ENCODE data around the gene ANO10.
"Not testable (repeated sequence)": the region's sequence is repeated elsewhere in the genome, so short reads cannot be mapped to it uniquely, and the experiment has no call there.

Gene ANO10

DNA sequence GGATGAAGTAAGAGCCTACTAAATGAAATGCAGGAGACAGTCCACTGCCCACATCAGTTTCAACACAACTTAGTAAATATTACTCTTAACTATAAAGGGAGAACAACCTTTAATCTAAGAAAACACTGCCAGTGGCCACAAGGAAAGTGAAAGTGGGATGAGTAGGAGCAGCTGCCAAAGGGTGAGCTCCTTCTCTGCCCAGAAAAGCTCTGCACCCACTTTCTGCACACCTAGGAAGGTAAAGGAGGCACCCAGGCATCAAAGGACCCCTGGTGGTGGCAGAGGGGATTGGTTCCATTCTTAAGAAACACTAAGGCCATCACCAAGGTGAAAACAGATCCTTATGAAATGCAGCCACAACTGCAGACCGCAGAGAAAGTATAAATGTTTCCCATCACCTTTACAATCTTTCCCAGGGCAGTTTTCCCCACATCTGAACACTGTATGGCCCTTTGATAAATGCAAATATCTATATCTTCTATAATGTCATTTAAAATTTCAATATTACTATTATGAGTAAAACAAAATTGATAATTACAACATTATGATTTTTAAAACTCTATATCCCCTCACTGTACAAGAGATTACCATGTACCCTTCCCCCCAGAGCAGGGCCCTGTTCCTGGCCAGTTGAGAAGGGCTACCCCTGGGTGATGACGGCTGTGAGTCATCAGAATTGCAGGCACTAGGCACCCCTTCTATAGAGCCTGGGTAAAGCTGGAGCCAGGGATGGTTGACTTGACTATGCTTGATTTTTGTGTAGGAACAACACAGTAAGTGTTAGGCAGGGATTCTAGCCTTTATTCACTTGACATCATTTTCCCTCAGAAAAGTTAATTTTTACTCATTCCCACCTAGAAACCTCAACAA lies 243.5 kb downstream of the ANO10 start:
- no peak for DNase-seq (ENCODE audit: low read depth, low spot score)

DNA sequence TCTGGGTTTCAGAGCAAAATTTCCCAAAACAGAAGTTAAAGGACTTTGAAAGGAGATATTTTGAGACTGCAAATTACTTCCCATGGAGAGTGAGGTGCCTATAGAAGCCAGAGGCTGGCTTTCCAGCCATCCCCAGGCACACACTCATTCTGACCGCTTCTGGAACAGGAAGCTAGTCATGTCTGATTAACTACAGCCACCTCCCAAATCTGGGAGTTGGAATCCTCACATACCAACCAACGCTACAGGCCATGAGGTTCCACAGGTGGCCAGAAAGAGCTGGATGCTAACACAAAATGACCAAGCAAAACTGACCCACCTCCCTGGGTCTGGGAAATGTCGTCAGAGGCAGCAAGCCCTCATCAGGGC lies 248.3 kb downstream of the ANO10 start:
- no peak for DNase-seq (ENCODE audit: low read depth, low spot score)

DNA sequence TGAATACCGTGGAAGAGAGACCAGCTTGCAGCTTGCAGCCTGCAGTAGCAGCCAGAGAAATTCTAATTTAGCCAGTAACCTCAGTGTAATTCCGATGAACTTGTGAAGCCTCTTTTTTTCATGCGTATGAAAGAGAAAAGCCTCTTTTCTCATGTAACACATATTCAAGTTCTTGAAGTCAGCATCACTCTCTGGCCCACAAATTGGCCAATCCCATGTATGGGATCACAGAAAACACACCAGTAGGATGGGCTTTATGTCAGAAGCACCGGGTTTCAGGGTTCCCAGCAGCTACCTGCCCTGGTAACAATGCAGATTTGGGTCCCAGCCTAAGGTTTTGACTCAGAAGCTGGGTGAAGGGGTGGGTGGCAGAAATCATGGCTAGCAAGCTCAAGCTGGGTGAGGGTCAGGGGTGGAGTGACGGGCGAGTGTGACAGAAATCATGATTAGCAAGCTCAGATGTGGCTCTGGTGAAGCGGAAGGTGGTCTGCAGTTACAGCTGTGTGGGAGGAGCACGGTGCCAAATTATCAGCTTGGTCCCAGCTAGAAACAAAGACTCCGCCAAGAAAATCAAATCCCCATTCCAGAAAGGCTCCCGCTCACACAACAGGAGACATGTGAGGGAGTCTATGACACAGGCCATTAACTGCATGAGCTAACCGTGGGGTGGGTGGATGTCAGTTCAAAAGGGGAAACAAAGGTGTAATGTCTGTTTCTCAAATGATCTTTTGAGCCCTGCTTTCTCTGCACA lies 248.8 kb downstream of the ANO10 start:
- DNase-seq (ENCODE audit: low read depth, low spot score): no peak

DNA sequence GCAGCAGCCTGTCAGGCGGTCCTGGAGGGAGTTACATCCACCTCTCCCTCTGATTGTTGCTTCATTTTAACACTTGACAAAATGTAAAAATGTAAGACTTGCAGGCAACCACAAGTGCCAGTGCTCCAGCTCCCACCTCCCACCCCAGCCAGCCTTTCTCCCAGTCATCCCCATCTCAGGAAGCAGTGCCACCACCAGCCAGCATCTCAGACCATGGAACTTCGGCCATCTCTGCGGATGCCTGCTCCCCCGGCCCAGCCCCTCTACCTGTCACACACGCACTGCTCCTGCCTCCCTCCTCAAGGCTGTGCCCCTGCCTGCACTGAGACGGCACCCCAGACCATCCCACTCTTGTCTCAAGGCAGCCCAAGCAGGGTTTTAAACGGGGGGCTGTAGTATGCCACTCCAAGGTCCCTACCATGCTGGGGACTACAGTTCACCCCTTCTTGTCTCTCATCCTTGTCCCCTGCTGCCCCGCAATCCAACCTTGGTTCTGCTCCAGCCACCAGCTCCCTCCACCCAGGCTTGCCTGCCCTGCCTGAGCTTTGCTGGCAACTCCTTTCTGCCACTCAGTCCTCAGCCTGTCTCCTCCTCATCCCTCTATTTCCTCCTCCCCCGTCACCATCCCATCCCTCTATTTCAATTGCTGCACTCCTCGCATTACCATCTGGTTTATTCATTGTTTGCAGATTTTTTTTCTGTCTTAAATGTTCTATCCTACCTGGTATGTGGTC lies 249.6 kb downstream of the ANO10 start:
- no peak for DNase-seq (ENCODE audit: low read depth, low spot score)

DNA sequence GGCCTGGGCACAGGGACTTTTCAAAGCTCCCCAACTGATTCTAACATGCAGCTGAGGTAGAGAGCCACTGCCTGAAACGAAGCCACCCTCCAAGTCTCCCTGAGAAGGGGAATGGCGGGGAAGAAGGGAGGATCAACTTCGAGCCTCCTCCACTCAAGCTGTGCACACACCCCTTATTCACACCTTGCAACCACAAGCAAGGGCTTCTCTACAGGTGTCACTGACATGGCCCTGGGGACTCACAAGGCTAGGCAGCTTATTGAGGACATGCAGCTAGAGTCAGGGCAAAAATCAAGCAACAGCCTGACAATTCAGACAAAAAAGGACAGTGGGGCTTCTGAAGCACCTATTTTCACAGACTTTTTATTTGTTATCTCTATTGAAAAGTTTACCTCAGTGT lies 250.3 kb downstream of the ANO10 start:
- DNase-seq (ENCODE audit: low read depth, low spot score): no peak

DNA sequence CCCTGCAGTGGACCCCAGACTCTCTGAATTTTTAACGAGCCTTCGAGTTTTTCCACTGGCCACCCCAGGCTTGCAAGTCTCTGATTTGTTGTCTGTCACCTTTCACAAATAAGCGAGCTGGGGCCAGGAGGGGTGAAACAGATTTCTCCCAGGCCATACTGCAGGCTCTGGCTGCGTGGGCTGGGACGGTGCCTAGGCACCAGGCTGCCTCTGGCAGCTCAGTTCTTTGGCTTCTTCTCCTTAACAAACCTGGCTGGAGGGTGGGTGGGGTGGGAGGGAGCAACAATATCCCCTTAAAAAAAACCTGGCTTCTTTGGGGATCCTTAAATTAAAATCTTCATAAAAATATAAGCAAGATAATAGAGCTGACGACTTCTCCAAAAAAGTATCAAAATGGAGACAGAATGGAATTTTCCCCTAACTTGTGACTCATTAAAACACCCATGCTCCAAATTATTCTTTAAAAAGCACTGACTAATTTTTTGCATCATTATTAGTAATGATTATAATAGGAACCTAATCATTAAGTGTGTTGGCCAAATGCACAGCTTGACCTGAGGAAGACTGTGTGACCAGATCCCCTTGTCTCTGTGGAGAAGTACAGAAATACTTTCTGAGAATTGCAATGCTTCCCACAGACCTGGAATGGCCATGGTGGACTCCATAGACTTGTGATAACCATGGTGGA lies 251.4 kb downstream of the ANO10 start:
- DNase-seq (ENCODE audit: low read depth, low spot score): no peak

DNA sequence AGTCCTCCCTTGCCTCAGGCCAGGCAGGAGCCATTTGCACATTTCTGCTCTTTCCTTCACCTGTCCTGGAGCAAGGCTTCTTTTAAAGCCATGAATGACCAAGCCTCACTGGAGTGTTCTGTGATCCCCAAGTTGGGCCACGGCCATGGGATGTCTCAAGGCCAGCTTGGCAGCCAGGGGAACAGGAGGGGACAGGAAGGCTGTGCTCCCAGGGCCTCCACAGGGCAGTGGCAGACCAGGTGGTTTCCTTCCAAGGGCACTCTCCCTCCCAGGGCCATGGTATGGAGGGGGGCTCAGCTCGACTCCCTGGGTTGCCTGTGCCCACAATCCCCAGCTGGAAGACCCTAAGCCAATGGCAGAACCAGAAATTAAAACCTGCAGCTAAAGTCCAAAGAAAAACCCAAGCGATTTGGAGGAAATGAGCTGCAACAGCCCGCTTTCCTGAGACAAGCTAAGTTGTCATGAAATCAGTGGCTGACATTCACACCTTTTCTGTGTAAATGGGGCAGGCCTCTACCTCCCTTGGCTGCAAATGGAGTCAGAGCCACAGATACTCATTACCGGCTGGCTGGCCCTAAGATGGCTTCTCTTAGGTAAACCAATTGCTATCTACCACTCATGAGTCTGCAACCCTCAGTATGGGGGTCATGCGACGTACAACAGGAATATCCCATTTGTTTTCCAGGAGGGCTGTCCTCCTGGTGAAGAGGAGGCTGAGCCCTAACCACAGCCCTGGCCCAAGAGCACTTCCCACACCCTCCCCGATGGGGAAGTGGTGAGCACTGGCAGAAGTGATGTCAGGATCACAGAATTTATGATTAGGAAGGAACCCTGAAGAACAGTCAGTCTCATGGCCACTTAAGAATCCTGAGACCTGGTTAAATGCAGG lies 252.2 kb downstream of the ANO10 start:
- no peak for DNase-seq (ENCODE audit: low read depth, low spot score)

DNA sequence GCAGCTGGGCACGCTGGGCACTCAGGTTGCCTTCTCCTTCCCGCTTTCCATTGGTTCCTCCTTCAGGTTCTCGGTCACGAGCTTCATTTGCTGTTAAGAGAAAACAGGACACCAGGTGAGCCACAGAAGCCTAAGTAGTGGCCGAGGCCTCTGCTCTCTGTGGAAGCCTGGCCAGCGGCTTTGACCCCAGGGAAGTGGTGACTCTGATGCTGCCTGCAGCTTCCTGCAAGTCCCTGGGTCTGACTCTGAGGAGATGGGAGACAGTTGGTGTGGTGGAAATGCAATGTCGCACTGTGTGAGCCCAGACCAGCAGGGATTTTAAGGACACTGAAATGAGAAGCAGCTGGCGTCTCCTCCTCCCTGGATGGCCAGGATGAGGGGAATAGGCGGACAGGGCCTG lies 254.9 kb downstream of the ANO10 start:
- DNase-seq (ENCODE audit: low read depth, low spot score): no peak

DNA sequence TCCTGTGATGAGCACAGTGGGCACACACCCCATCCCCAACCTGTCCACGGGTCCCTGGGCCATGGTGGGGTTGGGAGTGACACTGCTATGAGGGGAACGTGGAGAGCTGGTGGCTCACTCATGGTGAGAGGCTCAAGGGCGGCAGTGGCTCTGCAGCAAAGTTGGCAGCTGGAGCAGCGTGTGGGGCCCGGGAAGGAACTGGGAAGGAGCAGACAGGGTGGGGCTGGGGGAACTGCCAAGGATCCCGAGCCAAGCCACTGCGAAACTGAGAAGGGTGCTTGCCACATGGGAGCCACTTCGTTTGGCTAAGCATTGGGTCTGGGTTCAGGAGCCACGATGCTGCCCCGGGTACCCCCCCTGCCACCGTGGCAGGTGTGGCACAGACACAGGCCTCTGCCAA lies 255.3 kb downstream of the ANO10 start:
- no peak for DNase-seq (ENCODE audit: low read depth, low spot score)

DNA sequence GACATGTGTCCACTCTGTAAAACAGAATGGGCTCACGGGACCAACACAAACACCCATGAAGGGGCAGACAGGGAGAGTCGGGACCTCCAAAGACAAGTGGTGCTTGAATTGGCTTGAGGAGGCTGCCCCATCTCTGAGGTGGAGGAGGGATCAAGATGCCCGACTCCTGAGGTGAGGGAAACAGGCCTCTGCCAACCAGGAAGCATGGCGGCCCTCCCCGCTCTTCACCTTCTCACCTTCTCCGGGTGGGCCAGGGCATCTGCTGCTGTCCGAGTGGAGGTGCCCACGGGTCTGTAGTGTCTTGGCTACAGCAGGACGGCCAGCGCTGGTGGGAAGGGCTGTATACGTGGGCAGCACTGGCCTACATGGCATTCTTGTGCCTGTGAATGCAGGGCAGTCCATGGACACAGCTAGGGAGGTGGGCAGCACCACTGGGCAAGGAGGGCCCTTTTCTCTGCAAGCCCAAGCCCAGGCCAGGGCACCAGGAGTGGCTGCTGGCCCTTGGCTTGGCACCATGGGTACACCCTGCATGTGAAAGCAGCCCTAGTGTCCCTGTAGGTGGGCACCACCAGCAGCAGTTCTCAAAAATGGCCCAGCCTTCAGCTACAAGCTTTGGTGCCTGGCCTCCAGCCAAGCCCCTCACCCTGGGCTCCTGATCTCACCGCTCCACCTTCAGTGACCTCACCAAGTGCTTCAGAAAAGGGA lies 256.1 kb downstream of the ANO10 start:
- DNase-seq (ENCODE audit: low read depth, low spot score): no peak

DNA sequence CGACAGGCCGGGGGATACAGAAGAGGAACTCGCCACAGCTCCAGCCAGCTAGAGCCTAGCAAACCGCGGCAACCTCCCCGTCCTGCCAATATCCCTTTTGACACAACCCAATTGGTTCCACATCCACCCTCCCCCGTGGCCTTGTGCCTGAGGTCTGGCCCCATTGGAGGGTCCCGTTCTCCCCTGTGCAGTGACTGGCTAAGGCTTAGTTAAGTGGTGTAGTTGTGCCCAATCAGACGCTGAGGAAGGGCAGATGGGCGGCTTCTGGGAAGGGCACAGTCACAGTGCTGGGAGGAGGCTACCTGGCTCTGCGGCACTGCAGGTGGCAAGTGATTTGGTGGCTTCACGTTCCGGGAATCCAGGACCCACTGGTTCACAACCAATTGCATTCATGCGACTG lies 256.9 kb downstream of the ANO10 start:
- no peak for DNase-seq (ENCODE audit: low read depth, low spot score)

DNA sequence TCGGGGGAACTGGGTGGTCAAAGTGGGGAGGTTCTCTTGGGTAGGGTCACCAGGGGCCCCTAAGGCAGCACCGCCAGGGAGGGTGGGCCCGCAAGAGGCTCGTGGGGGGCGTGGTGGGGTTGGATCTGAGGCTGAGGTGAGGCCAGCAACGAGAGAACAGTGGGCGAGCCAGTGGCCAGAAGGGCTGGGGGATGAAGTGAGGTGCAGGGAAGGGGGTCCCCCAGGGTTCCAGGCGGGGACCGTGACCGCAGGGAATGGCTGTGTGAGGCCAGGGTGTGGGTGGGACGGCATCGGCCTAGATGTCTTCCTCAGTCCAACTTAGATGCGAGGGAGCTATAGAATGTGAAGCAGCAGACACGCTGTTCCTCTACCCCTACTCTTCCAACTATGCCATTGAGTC lies 257.3 kb downstream of the ANO10 start:
- DNase-seq (ENCODE audit: low read depth, low spot score): no peak

DNA sequence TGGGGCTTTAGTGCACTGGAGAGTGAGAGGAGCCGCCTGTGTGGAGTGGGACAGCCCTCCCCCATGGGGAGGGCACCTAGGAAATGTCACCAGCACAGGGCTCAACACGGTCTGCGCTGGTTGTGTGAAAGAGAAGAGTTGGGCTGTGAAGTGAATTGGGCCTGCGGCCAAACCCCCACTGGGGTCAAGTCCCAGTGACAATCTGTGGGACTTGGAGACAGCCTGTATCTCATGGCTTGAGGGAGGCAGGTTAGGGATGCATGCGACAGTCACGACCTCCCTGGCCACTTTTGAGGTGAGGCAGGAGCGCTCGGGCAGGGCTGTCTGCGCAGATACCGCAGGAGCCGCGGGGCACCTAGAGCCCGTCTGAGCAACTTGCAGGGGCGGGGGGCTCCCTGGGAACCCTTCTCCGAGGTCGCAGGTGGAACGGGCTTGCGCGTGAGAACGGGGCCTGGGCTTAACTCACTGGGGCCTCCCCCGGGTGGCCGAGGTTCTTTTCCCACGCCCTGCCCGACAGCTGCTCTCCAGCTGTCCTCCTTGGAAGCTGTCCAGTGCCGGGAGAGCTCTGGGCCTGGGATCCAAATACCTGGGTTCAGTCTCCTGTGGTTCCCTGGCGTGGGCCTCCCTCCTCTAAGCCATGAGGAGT lies 258.1 kb downstream of the ANO10 start:
- DNase-seq (ENCODE audit: low read depth, low spot score): no peak

DNA sequence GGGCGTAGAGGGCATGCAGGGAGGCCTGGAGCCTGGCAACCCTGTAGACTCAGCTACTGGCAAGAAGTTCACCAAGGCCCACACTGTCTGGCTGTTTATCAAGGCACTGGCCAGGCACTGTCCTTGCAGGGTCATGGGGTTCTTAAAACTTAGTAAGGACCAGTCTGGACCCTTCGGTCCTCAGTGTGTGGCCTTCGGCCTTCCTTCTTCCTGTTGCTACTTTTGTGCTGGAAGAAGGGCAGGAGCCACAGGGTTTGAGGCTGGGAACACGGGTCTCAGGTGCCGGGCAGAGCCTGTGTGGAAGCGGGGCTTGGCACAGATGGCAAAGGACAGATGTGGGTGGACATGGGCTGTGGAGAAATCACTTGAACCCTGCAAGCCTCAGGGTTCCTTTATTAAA lies 258.9 kb downstream of the ANO10 start:
- DNase-seq (ENCODE audit: low read depth, low spot score): no peak

DNA sequence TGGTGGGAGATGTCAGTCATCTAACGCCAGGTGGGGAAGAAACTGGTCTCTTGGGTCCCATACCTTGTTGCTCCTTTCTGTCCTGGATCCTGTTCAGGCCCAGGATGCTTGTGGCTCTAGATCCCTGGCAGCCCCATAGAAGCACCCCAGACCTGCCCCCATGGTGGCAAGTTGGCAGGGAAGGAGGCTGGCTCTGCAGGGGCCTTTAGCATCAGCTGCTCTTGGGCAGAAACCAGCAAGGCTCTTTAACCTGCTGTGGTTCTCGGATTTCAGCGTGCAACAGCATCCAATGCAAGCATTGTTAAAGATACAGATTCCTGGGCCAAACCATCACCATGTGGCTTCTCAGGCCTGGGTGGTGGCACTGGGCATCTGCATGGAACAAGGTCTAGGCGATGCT lies 259.6 kb downstream of the ANO10 start:
- no peak for DNase-seq (ENCODE audit: low read depth, low spot score)

DNA sequence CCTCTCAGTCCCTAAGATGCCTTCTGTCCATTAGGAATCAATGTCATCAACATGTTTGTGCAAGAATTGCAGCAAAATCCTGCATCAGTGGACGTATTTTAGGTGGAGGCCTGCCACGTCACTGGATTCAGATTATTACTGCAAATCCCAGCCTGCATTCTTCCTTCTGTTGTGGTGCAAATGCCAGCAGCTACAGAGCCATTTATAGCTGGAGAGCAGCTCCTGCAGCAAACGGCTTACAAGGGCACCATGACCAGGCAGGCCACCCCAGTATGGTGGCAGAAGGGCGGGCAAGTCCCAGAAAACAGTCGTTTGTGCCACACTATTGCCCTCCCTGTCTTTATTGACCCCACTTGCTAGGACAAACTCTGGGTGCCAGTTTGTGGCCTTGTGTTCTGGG lies 260.7 kb downstream of the ANO10 start:
- no peak for DNase-seq (ENCODE audit: low read depth, low spot score)

DNA sequence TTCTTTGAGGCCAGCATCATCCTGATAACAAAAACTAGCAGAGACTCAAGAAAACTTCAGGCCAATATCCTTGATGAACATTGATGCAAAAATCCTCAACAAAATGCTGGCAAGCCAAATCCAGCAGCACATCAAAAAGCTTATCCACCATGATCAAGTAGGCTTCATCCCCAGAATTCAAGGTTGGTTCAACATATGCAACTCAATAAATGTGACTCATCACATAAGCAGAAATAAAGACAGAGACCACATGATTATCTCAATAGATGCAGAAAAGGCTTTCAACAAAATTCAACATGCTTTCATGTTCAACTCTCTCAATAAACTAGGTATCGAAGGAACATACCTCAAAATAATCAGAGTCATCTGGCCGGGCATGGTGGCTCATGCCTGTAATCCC lies 265.8 kb downstream of the ANO10 start:
- not testable (repeated sequence) for DNase-seq (ENCODE audit: low read depth, low spot score)

DNA sequence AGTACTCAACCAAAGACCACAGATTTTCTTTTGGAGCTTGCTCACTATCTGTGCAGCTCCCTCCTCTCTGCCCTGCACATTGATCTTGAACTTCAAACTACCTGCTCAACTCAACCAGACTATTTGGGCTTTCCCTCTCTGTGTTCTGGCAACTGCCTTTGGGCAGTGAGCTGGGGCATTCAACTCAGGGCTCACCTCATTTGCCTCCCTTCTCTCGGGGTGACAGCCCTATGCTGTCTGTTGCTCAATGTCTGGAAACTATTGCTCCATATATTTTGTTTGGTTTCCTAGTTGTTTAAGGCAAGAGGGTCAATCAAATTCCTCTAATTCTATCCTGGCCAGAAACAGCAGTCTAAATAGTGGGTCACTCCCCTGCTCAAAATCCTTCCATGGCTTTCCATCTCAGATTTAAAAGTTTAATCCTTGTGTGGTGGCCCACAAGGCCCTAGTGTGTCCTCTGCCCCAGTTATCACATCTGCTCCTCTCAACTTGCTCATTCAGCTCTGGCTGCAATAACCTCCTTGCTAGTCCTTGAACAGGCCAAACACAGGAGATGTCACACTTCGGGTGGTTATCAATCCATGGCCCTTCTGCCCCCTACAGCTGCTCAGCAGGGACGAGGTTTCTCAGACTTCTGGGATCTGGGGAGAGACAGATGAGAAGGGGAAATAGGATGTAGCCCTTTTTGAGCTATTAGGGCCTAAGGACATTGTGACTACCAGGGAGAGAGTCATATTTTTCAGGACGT lies 267.7 kb downstream of the ANO10 start:
- DNase-seq (ENCODE audit: low read depth, low spot score): no peak

DNA sequence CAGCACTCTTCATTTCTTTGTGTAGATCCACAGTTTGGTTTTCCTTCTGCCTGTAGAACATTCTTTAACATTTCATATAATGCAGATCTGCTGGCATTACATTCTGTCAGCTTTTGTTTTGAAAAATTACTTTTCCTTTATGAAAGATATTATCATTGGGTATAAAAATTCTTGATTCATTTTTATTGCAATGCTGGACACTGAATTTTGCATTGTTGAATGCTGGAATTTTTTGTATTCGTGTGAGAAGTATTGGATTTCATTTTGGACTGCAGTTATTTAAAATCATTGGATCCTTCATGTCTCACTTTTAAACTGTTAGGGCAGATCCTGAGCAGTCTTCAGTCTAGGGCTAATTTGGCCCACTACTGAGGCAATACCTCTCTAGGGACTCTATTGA lies 268.4 kb downstream of the ANO10 start:
- no peak for DNase-seq (ENCODE audit: low read depth, low spot score)
